ENCODE data around the gene ST14.

- no peak for TF ChIP-seq REST (IDR thresholded peaks at IDR 0.05; ENCODE audit: insufficient read depth in 1 of 2, low read depth in 2 of 2, low read length in 1 of 2)
- no peak for TF ChIP-seq CTCF (IDR thresholded peaks at IDR 0.05)
- no peak for TF ChIP-seq SIN3A (IDR thresholded peaks at IDR 0.05; ENCODE audit: borderline replicate concordance, insufficient read depth, low read depth, low read length)
- no peak for TF ChIP-seq TCF7L2 (IDR thresholded peaks at IDR 0.05; ENCODE audit: low read depth, low read length)
Observed at GRCh38 chr11:130188047-130188446, 28.5 kb downstream of the ST14 start.
